Measurements from ENCODE around the gene GIT1. TPM values are rescaled to one million over a fixed set of nuclear protein-coding genes. Genes with fewer than 3 reads are reported as not detected.

Gene GIT1
- total RNA-seq, 1 experiment from 2014 or later = 16.8 TPM

- Histone ChIP-seq H3K36me3 (no peaks in the 10 kb centered on the region; the same call in 1 of the 2 replicates), H3K27me3 (replicated peaks) (0 out of 2 replicates have a peak, but pooled peaks cover 2% of the 10 kb centered on the region), H3K4me1 (replicated peaks) (peaks cover 36% of the 10 kb centered on the region), H3K27ac (no peak overlapping the region), H3K9me3 (replicated peaks) (peaks cover 3% of the 10 kb centered on the region; the same call in 1 of the 2 replicates), H3K4me3 (no peak overlapping the region)
- DNase-seq (ENCODE audit: low read depth in 1 of 2, low spot score in 2 of 2) = no peak
These were observed 31.5 kb upstream of the GIT1 start for GRCh38 chr17:29620779-29621500.

GRCh38 chr17:29620271-29620670 lies 30.8 kb upstream of the GIT1 start:
- DNase-seq (ENCODE audit: low read depth in 1 of 2, low spot score in 2 of 2) = no peak
- Histone ChIP-seq H3K4me3 (no peak overlapping the region), H3K27me3 (replicated peaks) (0 out of 2 replicates have a peak, but pooled peaks cover 2% of the 10 kb centered on the region), H3K27ac (no peak overlapping the region), H3K36me3 (no peaks in the 10 kb centered on the region; the same call in 1 of the 2 replicates), H3K4me1 (replicated peaks) (peaks cover 42% of the 10 kb centered on the region), H3K9me3 (replicated peaks) (peaks cover 3% of the 10 kb centered on the region; the same call in 1 of the 2 replicates)

GRCh38 chr17:29619251-29619650 lies 29.8 kb upstream of the GIT1 start:
- H3K4me3 ChIP-seq = no peak overlapping the region
- no peak for DNase-seq (ENCODE audit: low read depth in 1 of 2, low spot score in 2 of 2)
- H3K4me1 ChIP-seq (replicated peaks) = peaks cover 43% of the 10 kb centered on the region
- 0 out of 2 replicates have a peak, but pooled peaks cover 2% of the 10 kb centered on the region for H3K27me3 ChIP-seq (replicated peaks)
- no peak overlapping the region for H3K27ac ChIP-seq
- H3K9me3 ChIP-seq (replicated peaks) = peaks cover 3% of the 10 kb centered on the region; the same call in 1 of the 2 replicates
- no peaks in the 10 kb centered on the region; the same call in 1 of the 2 replicates for H3K36me3 ChIP-seq

- peaks cover 43% of the 10 kb centered on the region for H3K4me1 ChIP-seq (replicated peaks)
- no peaks in the 10 kb centered on the region; the same call in 1 of the 2 replicates for H3K36me3 ChIP-seq
- H3K9me3 ChIP-seq (replicated peaks) = peaks cover 3% of the 10 kb centered on the region; the same call in 1 of the 2 replicates
- no peak overlapping the region for H3K4me3 ChIP-seq
- no peak overlapping the region for H3K27ac ChIP-seq
- H3K27me3 ChIP-seq (replicated peaks) = 0 out of 2 replicates have a peak, but pooled peaks cover 2% of the 10 kb centered on the region
- no peak for DNase-seq (ENCODE audit: low read depth in 1 of 2, low spot score in 2 of 2)
These were observed 29.0 kb upstream of the GIT1 start for GRCh38 chr17:29618272-29619065.

- no peak overlapping the region for H3K4me3 ChIP-seq
- H3K27me3 ChIP-seq (replicated peaks) = 0 out of 2 replicates have a peak, but pooled peaks cover 2% of the 10 kb centered on the region
- H3K27ac ChIP-seq = no peak overlapping the region
- DNase-seq (ENCODE audit: low read depth in 1 of 2, low spot score in 2 of 2) = peak in 1 of 2 experiments; percentile 64
- no peaks in the 10 kb centered on the region; the same call in 1 of the 2 replicates for H3K36me3 ChIP-seq
- no peaks in the 10 kb centered on the region; the same call in 1 of the 2 replicates for H3K9me3 ChIP-seq (replicated peaks)
- peaks cover 39% of the 10 kb centered on the region for H3K4me1 ChIP-seq (replicated peaks)
These were observed 28.2 kb upstream of the GIT1 start for GRCh38 chr17:29617481-29618271.

GRCh38 chr17:29617125-29617480 lies 27.7 kb upstream of the GIT1 start:
- DNase-seq (ENCODE audit: low read depth in 1 of 2, low spot score in 2 of 2) = peak in 1 of 2 experiments; percentile 66
- Histone ChIP-seq H3K4me3 (no peak overlapping the region), H3K4me1 (replicated peaks) (peaks cover 33% of the 10 kb centered on the region), H3K36me3 (no peaks in the 10 kb centered on the region; the same call in 1 of the 2 replicates), H3K27me3 (replicated peaks) (0 out of 2 replicates have a peak, but pooled peaks cover 2% of the 10 kb centered on the region), H3K27ac (no peak overlapping the region), H3K9me3 (replicated peaks) (no peaks in the 10 kb centered on the region)

GRCh38 chr17:29616300-29617048 lies 27.0 kb upstream of the GIT1 start:
- Histone ChIP-seq H3K27ac (no peak overlapping the region), H3K9me3 (replicated peaks) (no peaks in the 10 kb centered on the region), H3K27me3 (replicated peaks) (0 out of 2 replicates have a peak, but pooled peaks cover 2% of the 10 kb centered on the region), H3K36me3 (no peaks in the 10 kb centered on the region; the same call in 1 of the 2 replicates), H3K4me3 (no peak overlapping the region), H3K4me1 (replicated peaks) (peaks cover 31% of the 10 kb centered on the region)
- no peak for DNase-seq (ENCODE audit: low read depth in 1 of 2, low spot score in 2 of 2)

GRCh38 chr17:29615492-29616299 lies 26.2 kb upstream of the GIT1 start:
- peak in 1 of 2 experiments; percentile 59 for DNase-seq (ENCODE audit: low read depth in 1 of 2, low spot score in 2 of 2)
- H3K4me1 ChIP-seq (replicated peaks) = peaks cover 31% of the 10 kb centered on the region
- no peak overlapping the region for H3K27ac ChIP-seq
- H3K36me3 ChIP-seq = no peaks in the 10 kb centered on the region; the same call in 1 of the 2 replicates
- H3K9me3 ChIP-seq (replicated peaks) = no peaks in the 10 kb centered on the region
- 0 out of 2 replicates have a peak, but pooled peaks cover 2% of the 10 kb centered on the region for H3K27me3 ChIP-seq (replicated peaks)
- no peak overlapping the region for H3K4me3 ChIP-seq

- no peak overlapping the region for H3K27ac ChIP-seq
- no peak for DNase-seq (ENCODE audit: low read depth in 1 of 2, low spot score in 2 of 2)
- H3K4me3 ChIP-seq = no peak overlapping the region
These were observed 25.6 kb upstream of the GIT1 start for GRCh38 chr17:29615048-29615385.

GRCh38 chr17:29614349-29615047 lies 25.1 kb upstream of the GIT1 start:
- H3K4me3 ChIP-seq = no peak overlapping the region
- H3K9me3 ChIP-seq (replicated peaks) = no peaks in the 10 kb centered on the region
- no peak overlapping the region for H3K27ac ChIP-seq
- no peak for DNase-seq (ENCODE audit: low read depth in 1 of 2, low spot score in 2 of 2)
- H3K36me3 ChIP-seq = no peaks in the 10 kb centered on the region; the same call in 1 of the 2 replicates
- H3K27me3 ChIP-seq (replicated peaks) = 0 out of 2 replicates have a peak, but pooled peaks cover 2% of the 10 kb centered on the region
- H3K4me1 ChIP-seq (replicated peaks) = peaks cover 23% of the 10 kb centered on the region

More at GRCh38 chr17:29615048-29615385, 25.6 kb upstream of the GIT1 start:
- Histone ChIP-seq H3K27me3 (replicated peaks) (0 out of 2 replicates have a peak, but pooled peaks cover 2% of the 10 kb centered on the region), H3K9me3 (replicated peaks) (no peaks in the 10 kb centered on the region), H3K4me1 (replicated peaks) (peaks cover 26% of the 10 kb centered on the region), H3K36me3 (no peaks in the 10 kb centered on the region; the same call in 1 of the 2 replicates)

- Histone ChIP-seq H3K27me3 (replicated peaks) (0 out of 2 replicates have a peak, but pooled peaks cover 2% of the 10 kb centered on the region), H3K9me3 (replicated peaks) (no peaks in the 10 kb centered on the region), H3K4me3 (no peak overlapping the region), H3K36me3 (no peaks in the 10 kb centered on the region; the same call in 1 of the 2 replicates), H3K27ac (no peak overlapping the region), H3K4me1 (replicated peaks) (peaks cover 23% of the 10 kb centered on the region)
- DNase-seq (ENCODE audit: low read depth in 1 of 2, low spot score in 2 of 2) = no peak
These were observed 24.4 kb upstream of the GIT1 start for GRCh38 chr17:29613856-29614255.
